Lung (tissue), 12 donors: ENCODE results near the gene TUBGCP4. TPM values are rescaled to one million over a fixed set of nuclear protein-coding genes. Genes with fewer than 3 reads are reported as not detected.
"Not testable (repeated sequence)": the region's sequence is repeated elsewhere in the genome, so short reads cannot be mapped to it uniquely, and the experiment has no call there.

ENCODE experiments used
- ATAC-seq: fragments of 200-7000 bp; cut with Tn5 transposase; one replicate; pipeline ENCODE4 v1.9.1; 2020; ENCODE audit warnings: moderate number of reproducible peaks; ENCODE audit not compliant: insufficient read depth, low FRiP score
- DNase-seq, 3 donors: peaks; one replicate each; pipeline ENCODE4 v3.0.0-alpha.2; 2013 to 2017
- H3K27ac ChIP-seq, 2 donors: one replicate each; pipeline ENCODE4 v1.5.1; 2013; ENCODE audit warnings: mild to moderate bottlenecking in 2 of 2, moderate library complexity in 2 of 2, control low read depth in 1 of 2, inconsistent platforms in 1 of 2, low read depth in 1 of 2, low read length in 1 of 2
- H3K27me3 ChIP-seq, 3 donors: one replicate each; pipeline ENCODE4 v1.5.1; 2013; ENCODE audit warnings: low read length in 2 of 3; ENCODE audit not compliant: control insufficient read depth in 3 of 3, insufficient read depth in 3 of 3
- H3K36me3 ChIP-seq, 4 donors: one replicate each; pipeline ENCODE4 v1.5.1; 2013; ENCODE audit warnings: low read length in 4 of 4, mild to moderate bottlenecking in 1 of 4, moderate library complexity in 1 of 4; ENCODE audit not compliant: control insufficient read depth in 4 of 4, insufficient read depth in 4 of 4
- H3K4me1 ChIP-seq, 5 donors: one replicate each; pipeline ENCODE4 v1.5.1; 2013; ENCODE audit warnings: low read length in 5 of 5, mild to moderate bottlenecking in 2 of 5, moderate library complexity in 1 of 5; ENCODE audit not compliant: control insufficient read depth in 5 of 5, insufficient read depth in 5 of 5
- H3K4me3 ChIP-seq: one replicate; pipeline ENCODE4 v1.5.1; 2013; ENCODE audit warnings: mild to moderate bottlenecking, control low read depth, moderate library complexity
- H3K9ac ChIP-seq, 2 donors: one replicate each; pipeline ENCODE4 v1.5.1; 2013; ENCODE audit warnings: low read length in 2 of 2, control low read depth in 1 of 2; ENCODE audit not compliant: insufficient read depth in 1 of 2
- H3K9me3 ChIP-seq, 4 donors: one replicate each; pipeline ENCODE4 v1.5.1; 2013; ENCODE audit warnings: low read length in 3 of 4, mild to moderate bottlenecking in 1 of 4, moderate library complexity in 1 of 4; ENCODE audit not compliant: control insufficient read depth in 4 of 4, insufficient read depth in 3 of 4
- CTCF ChIP-seq: IDR thresholded peaks from 2 replicates; pipeline ENCODE4 v1.5.1; 2012; ENCODE audit warnings: mild to moderate bottlenecking; ENCODE audit errors: control extremely low read depth, extremely low read depth
- WGBS, 2 donors: extraction: QIAGEN DNeasy Blood & Tissue Kit; methylation state at CpG; one replicate each; pipeline ENCODE4 v1.1.7; 2013; 5-methylcytosine and 5-hydroxymethylcytosine counted together
- polyA plus RNA-seq, 2 donors: library from polyadenylated mRNA; stranded (reverse); fragments of 200-250 nt; gene quantifications; one replicate each; pipeline ENCODE4 v1.2.1, GENCODE V29; 2013
- total RNA-seq, 2 donors: library from RNA; depleted of rRNA in 1 of 2; stranded (reverse); fragments of >200 nt in 1 of 2; gene quantifications; one replicate each; pipeline ENCODE4 v1.2.1, GENCODE V29; 2014 to 2021
- donor health status: control.
- donor health status: control.
- donor health status: Bipolar disorder and iron deficiency.
- donor health status: healthy.
- donor health status: DM: yes; HTN: yes; CAD: no.

The TUBGCP4 gene
- total and polyA plus RNA-seq, 4 donors = 5.4 to 17.0 (median 12.1) TPM

- ATAC-seq = no peak
- peaks cover 0 to 2% (median 0%) of the 10 kb centered on the region in 5 donors for H3K4me1 ChIP-seq
- H3K27me3 ChIP-seq = no peaks in the 10 kb centered on the region
- H3K9me3 ChIP-seq = no peaks in the 10 kb centered on the region
- H3K4me3 ChIP-seq = no peak overlapping the region
- H3K27ac ChIP-seq = no peak overlapping the region
- H3K9ac ChIP-seq = no peak overlapping the region
- TF ChIP-seq CTCF = no peak
- DNase-seq = no peak
- H3K36me3 ChIP-seq = peaks cover 5 to 15% (median 11%) of the 10 kb centered on the region in 4 donors
Measured at GRCh38 chr15:43378601-43379000, 7.7 kb downstream of the TUBGCP4 start.

- Histone ChIP-seq H3K27me3 (no peaks in the 10 kb centered on the region), H3K4me3 (no peak overlapping the region), H3K9ac (no peak overlapping the region), H3K9me3 (no peaks in the 10 kb centered on the region), H3K27ac (no peak overlapping the region), H3K4me1 (no peaks in the 10 kb centered on the region), H3K36me3 (peaks cover 4 to 34% (median 21%) of the 10 kb centered on the region in 4 donors)
- 96 to 98% methylated on average over 4 of the region's 4 CpGs for WGBS, 2 donors
- DNase-seq (no peak), ATAC-seq (no peak)
- TF ChIP-seq CTCF = no peak
Measured at GRCh38 chr15:43382310-43382709, 11.4 kb downstream of the TUBGCP4 start.

GRCh38 chr15:43383070-43383469 is 12.2 kb downstream of the TUBGCP4 start:
- no peak for TF ChIP-seq CTCF
- no peak for DNase-seq
- H3K4me1 ChIP-seq = no peaks in the 10 kb centered on the region
- H3K9ac ChIP-seq = no peak overlapping the region
- peaks cover 4 to 39% (median 22%) of the 10 kb centered on the region in 4 donors for H3K36me3 ChIP-seq
- no peak for ATAC-seq
- no peak overlapping the region for H3K27ac ChIP-seq
- H3K9me3 ChIP-seq = no peaks in the 10 kb centered on the region
- no peaks in the 10 kb centered on the region for H3K27me3 ChIP-seq
- 76 to 77% methylated on average over 2 of the region's 2 CpGs for WGBS, 2 donors
- H3K4me3 ChIP-seq = no peak overlapping the region

GRCh38 chr15:43390723-43391122 is 19.8 kb downstream of the TUBGCP4 start:
- Histone ChIP-seq H3K4me3 (no peak overlapping the region), H3K4me1 (no peaks in the 10 kb centered on the region), H3K9ac (no peak overlapping the region), H3K36me3 (peaks cover 8 to 26% (median 19%) of the 10 kb centered on the region in 4 donors), H3K9me3 (no peaks in the 10 kb centered on the region), H3K27ac (no peak overlapping the region), H3K27me3 (no peaks in the 10 kb centered on the region)
- WGBS, 2 donors = 97 to 98% methylated on average over 8 of the region's 8 CpGs
- ATAC-seq = no peak
- DNase-seq = no peak
- no peak for TF ChIP-seq CTCF

GRCh38 chr15:43393592-43393991 is 22.7 kb downstream of the TUBGCP4 start:
- not testable (repeated sequence) for H3K9me3 ChIP-seq, H3K9ac ChIP-seq, ATAC-seq, DNase-seq, H3K4me3 ChIP-seq, H3K4me1 ChIP-seq, H3K27ac ChIP-seq, H3K27me3 ChIP-seq
- peaks cover 24 to 36% (median 31%) of the 10 kb centered on the region in 4 donors for H3K36me3 ChIP-seq
- 96 to 98% methylated on average over 6 of the region's 6 CpGs for WGBS, 2 donors
